Mammary epithelial cell (primary cell): ENCODE results near the gene LHFPL2.

Source experiments
- CTCF ChIP-seq, 2 donors: IDR thresholded peaks in 1 of 2; conservative IDR thresholded peaks in 1 of 2; 2 replicates each; pipeline ENCODE4 v1.5.1; 2011 to 2012; ENCODE audit warnings: inconsistent platforms in 2 of 2, low read length in 2 of 2, mild to moderate bottlenecking in 2 of 2, control low read depth in 1 of 2, low read depth in 1 of 2; ENCODE audit not compliant: insufficient read depth in 1 of 2; ENCODE audit errors: extremely low read depth in 1 of 2
- EZH2 ChIP-seq: IDR thresholded peaks from 2 replicates; pipeline ENCODE4 v1.6.1; 2012; ENCODE audit warnings: low read length, inconsistent platforms, borderline replicate concordance

- TF ChIP-seq CTCF (conservative IDR thresholded peaks at IDR 0.05 in 1 of 2, IDR thresholded peaks at IDR 0.05 in 1 of 2; ENCODE audit: extremely low read depth in 1 of 2, insufficient read depth in 1 of 2, low read depth in 1 of 2, low read length in 2 of 2) (no peak), EZH2 (no peak)
Observed at GRCh38 chr5:78503958-78504653, 144.5 kb downstream of the LHFPL2 start.
